Ishikawa (cell line): ENCODE measurements around the gene EEFSEC.

ENCODE experiments used
- CEBPB ChIP-seq: IDR thresholded peaks from 2 replicates; pipeline ENCODE4 v1.6.1; 2012
- CREB1 ChIP-seq: IDR thresholded peaks from 2 replicates; pipeline ENCODE4 v1.6.1; 2012; ENCODE audit warnings: low read depth
- EGR1 ChIP-seq: IDR thresholded peaks from 2 replicates; pipeline ENCODE4 v1.6.1; 2012
- EP300 ChIP-seq: IDR thresholded peaks from 2 replicates; pipeline ENCODE4 v1.6.1; 2012; ENCODE audit warnings: borderline replicate concordance
- FOXM1 ChIP-seq: IDR thresholded peaks from 2 replicates; pipeline ENCODE4 v1.6.1; 2012; ENCODE audit warnings: low read depth, borderline replicate concordance
- RAD21 ChIP-seq: IDR thresholded peaks from 2 replicates; pipeline ENCODE4 v1.6.1; 2012; ENCODE audit warnings: low read depth
- TAF1 ChIP-seq: IDR thresholded peaks from 2 replicates; pipeline ENCODE4 v1.6.1; 2012; ENCODE audit warnings: low read depth, mild to moderate bottlenecking
- TCF12 ChIP-seq: IDR thresholded peaks from 2 replicates; pipeline ENCODE4 v1.6.1; 2012; ENCODE audit warnings: low read depth
- TEAD4 ChIP-seq: IDR thresholded peaks from 2 replicates; pipeline ENCODE4 v1.6.1; 2012
- YY1 ChIP-seq: IDR thresholded peaks from 2 replicates; pipeline ENCODE4 v1.6.1; 2012; ENCODE audit warnings: low read depth
- TF ChIP-seq, protein P1 (sequence below): IDR thresholded peaks from 2 replicates; pipeline ENCODE4 v1.6.1; 2012
- TF ChIP-seq, protein P2 (sequence below): IDR thresholded peaks from 2 replicates; pipeline ENCODE4 v1.6.1; 2012
- TF ChIP-seq, protein P3 (sequence below): IDR thresholded peaks from 2 replicates; pipeline ENCODE4 v1.6.1; 2012; ENCODE audit warnings: low read depth, mild to moderate bottlenecking

DNA sequence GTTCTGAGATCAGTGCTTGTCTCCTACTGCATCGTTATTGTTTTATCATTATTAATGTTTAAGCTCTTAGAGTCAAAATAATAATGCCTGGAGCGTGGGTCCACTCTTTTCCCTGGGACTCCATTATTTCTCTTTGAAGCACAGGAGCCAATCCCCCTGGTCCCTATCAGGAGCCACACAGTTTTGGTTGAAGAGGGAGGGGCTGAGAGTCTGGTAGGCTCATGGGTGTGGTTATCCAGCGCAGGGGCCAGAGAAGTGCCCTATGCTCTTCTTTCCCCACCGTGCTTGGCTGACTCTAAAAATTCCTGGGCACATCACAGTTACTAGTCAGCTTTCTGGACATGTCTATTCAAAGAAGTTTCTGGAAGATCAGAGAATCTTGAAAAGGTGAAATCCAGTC lies 191.9 kb downstream of the EEFSEC start:
- TF ChIP-seq EGR1 (no peak), CREB1 (no peak), FOXM1 (no peak), RAD21 (no peak), CEBPB (no peak), YY1 (no peak), TAF1 (no peak), TCF12 (no peak), TEAD4 (no peak), EP300 (no peak)
- TF ChIP-seq, protein P1, sequence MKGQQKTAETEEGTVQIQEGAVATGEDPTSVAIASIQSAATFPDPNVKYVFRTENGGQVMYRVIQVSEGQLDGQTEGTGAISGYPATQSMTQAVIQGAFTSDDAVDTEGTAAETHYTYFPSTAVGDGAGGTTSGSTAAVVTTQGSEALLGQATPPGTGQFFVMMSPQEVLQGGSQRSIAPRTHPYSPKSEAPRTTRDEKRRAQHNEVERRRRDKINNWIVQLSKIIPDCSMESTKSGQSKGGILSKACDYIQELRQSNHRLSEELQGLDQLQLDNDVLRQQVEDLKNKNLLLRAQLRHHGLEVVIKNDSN = no peak
- TF ChIP-seq, protein P2, sequence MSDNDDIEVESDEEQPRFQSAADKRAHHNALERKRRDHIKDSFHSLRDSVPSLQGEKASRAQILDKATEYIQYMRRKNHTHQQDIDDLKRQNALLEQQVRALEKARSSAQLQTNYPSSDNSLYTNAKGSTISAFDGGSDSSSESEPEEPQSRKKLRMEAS = no peak
- TF ChIP-seq, protein P3, sequence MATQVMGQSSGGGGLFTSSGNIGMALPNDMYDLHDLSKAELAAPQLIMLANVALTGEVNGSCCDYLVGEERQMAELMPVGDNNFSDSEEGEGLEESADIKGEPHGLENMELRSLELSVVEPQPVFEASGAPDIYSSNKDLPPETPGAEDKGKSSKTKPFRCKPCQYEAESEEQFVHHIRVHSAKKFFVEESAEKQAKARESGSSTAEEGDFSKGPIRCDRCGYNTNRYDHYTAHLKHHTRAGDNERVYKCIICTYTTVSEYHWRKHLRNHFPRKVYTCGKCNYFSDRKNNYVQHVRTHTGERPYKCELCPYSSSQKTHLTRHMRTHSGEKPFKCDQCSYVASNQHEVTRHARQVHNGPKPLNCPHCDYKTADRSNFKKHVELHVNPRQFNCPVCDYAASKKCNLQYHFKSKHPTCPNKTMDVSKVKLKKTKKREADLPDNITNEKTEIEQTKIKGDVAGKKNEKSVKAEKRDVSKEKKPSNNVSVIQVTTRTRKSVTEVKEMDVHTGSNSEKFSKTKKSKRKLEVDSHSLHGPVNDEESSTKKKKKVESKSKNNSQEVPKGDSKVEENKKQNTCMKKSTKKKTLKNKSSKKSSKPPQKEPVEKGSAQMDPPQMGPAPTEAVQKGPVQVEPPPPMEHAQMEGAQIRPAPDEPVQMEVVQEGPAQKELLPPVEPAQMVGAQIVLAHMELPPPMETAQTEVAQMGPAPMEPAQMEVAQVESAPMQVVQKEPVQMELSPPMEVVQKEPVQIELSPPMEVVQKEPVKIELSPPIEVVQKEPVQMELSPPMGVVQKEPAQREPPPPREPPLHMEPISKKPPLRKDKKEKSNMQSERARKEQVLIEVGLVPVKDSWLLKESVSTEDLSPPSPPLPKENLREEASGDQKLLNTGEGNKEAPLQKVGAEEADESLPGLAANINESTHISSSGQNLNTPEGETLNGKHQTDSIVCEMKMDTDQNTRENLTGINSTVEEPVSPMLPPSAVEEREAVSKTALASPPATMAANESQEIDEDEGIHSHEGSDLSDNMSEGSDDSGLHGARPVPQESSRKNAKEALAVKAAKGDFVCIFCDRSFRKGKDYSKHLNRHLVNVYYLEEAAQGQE = no peak
